CD14-positive monocyte (primary cell): ENCODE results near the gene PKHD1. TPM values are rescaled to one million over a fixed set of nuclear protein-coding genes. Genes with fewer than 3 reads are reported as not detected.

Experiments used
- DNase-seq, 3 donors: peaks; one replicate each; pipeline ENCODE4 v3.0.0-alpha.2; 2011 to 2022
- H2AFZ ChIP-seq: 2 replicates; pipeline ENCODE4 v1.6.0; 2012; ENCODE audit warnings: mild to moderate bottlenecking, low read depth, low read length, inconsistent platforms; ENCODE audit not compliant: insufficient read depth, poor library complexity, severe bottlenecking
- H3K27ac ChIP-seq, 2 donors: 1 replicate in 1 of 2; 2 replicates in 1 of 2; pipeline ENCODE4 v1.5.1; 2012 to 2013; ENCODE audit warnings: low read length in 2 of 2, control low read depth in 1 of 2, inconsistent platforms in 1 of 2, low read depth in 1 of 2, mild to moderate bottlenecking in 1 of 2
- H3K27me3 ChIP-seq, 2 donors: one replicate each; pipeline versions ENCODE4 v1.6.0 to v1.6.1; 2011 to 2013; ENCODE audit warnings: low read length in 2 of 2; ENCODE audit not compliant: control insufficient read depth in 2 of 2, insufficient read depth in 2 of 2
- H3K36me3 ChIP-seq, 2 donors: replicated peaks in 1 of 2; 1 replicate in 1 of 2; 2 replicates in 1 of 2; pipeline versions ENCODE4 v1.5.1 to v1.6.1; 2012 to 2013; ENCODE audit warnings: low read length in 2 of 2, control low read depth in 1 of 2, inconsistent platforms in 1 of 2, mild to moderate bottlenecking in 1 of 2; ENCODE audit not compliant: insufficient read depth in 2 of 2, control insufficient read depth in 1 of 2
- H3K4me1 ChIP-seq, 2 donors: 1 replicate in 1 of 2; 2 replicates in 1 of 2; pipeline versions ENCODE4 v1.5.1 to v1.6.1; 2012 to 2013; ENCODE audit warnings: low read length in 2 of 2, control low read depth in 1 of 2, inconsistent platforms in 1 of 2, mild to moderate bottlenecking in 1 of 2, moderate library complexity in 1 of 2; ENCODE audit not compliant: insufficient read depth in 2 of 2, control insufficient read depth in 1 of 2
- H3K4me2 ChIP-seq: replicated peaks from 2 replicates; pipeline ENCODE3; 2012; ENCODE audit warnings: low read length, moderate library complexity, mild to moderate bottlenecking; ENCODE audit not compliant: poor library complexity, severe bottlenecking; ENCODE audit errors: extremely low read depth
- H3K4me3 ChIP-seq, 3 experiments: fragments of 200-600 bp in 1 of 3; sonication (generic) in 1 of 3; replicated peaks in 1 of 3; 1 replicate in 2 of 3; 2 replicates in 1 of 3; pipeline ENCODE4 v1.5.1; 2011 to 2013; ENCODE audit warnings: low read length in 3 of 3, mild to moderate bottlenecking in 3 of 3, control low read depth in 2 of 3, low read depth in 2 of 3, inconsistent platforms in 1 of 3, moderate library complexity in 1 of 3
- H3K79me2 ChIP-seq: 2 replicates; pipeline ENCODE4 v1.6.0; 2012; ENCODE audit warnings: mild to moderate bottlenecking, control low read depth, inconsistent platforms, low read length, moderate library complexity; ENCODE audit not compliant: insufficient read depth
- H3K9ac ChIP-seq: 2 replicates; pipeline ENCODE4 v1.6.0; 2017; ENCODE audit warnings: low read length, mild to moderate bottlenecking; ENCODE audit not compliant: insufficient read depth, poor library complexity, severe bottlenecking
- H3K9me3 ChIP-seq, 2 donors: replicated peaks in 1 of 2; 1 replicate in 1 of 2; 2 replicates in 1 of 2; pipeline versions ENCODE4 v1.5.1 to v1.6.1; 2012 to 2013; ENCODE audit warnings: low read length in 2 of 2, control low read depth in 1 of 2; ENCODE audit not compliant: control insufficient read depth in 1 of 2, insufficient read depth in 1 of 2
- H4K20me1 ChIP-seq: 2 replicates; pipeline ENCODE4 v1.6.0; 2012; ENCODE audit warnings: mild to moderate bottlenecking, low read length, control low read depth, moderate library complexity; ENCODE audit not compliant: insufficient read depth
- H3K27ac Mint-ChIP-seq, 7 donors: one replicate each; pipeline ENCODE4 v1.8.0; 2020; ENCODE audit warnings: mild to moderate bottlenecking in 7 of 7, mixed read lengths in 7 of 7, moderate library complexity in 6 of 7, inconsistent platforms in 2 of 7
- H3K27me3 Mint-ChIP-seq, 3 donors: one replicate each; pipeline ENCODE4 v1.8.0; 2021 to 2022; ENCODE audit warnings: low read depth in 3 of 3, mild to moderate bottlenecking in 3 of 3, mixed read lengths in 3 of 3, moderate library complexity in 3 of 3, inconsistent platforms in 1 of 3
- H3K36me3 Mint-ChIP-seq, 2 donors: one replicate each; pipeline ENCODE4 v1.8.0; 2020; ENCODE audit warnings: mixed read lengths in 2 of 2, inconsistent platforms in 1 of 2, mild to moderate bottlenecking in 1 of 2
- H3K4me1 Mint-ChIP-seq: one replicate; pipeline ENCODE4 v1.8.0; 2020; ENCODE audit warnings: mild to moderate bottlenecking, mixed read lengths
- H3K4me3 Mint-ChIP-seq, 2 donors: one replicate each; pipeline ENCODE4 v1.8.0; 2020; ENCODE audit warnings: mild to moderate bottlenecking in 2 of 2, mixed read lengths in 2 of 2, moderate library complexity in 1 of 2
- H3K9me3 Mint-ChIP-seq, 7 donors: one replicate each; pipeline ENCODE4 v1.8.0; 2020 to 2022; ENCODE audit warnings: mixed read lengths in 7 of 7, mild to moderate bottlenecking in 6 of 7, moderate library complexity in 6 of 7, inconsistent platforms in 2 of 7
- WGBS: methylation state at CpG from one replicate; pipeline ENCODE4 v1.1.5; 2013; ENCODE audit warnings: missing lambda C conversion rate; ENCODE audit not compliant: insufficient coverage; 5-methylcytosine and 5-hydroxymethylcytosine counted together
- intact Hi-C, 2 donors: fragments of 100-400 bp; cut with micrococcal nuclease; formaldehyde crosslinking; loops; one replicate each; pipeline versions ENCODE4 v1.15.0 to v1.15.1; 2023
- polyA plus RNA-seq, 3 donors: library from polyadenylated mRNA; depleted of rRNA in 1 of 3; unstranded in 2 of 3; stranded (reverse) in 1 of 3; fragments of 300-500 nt in 2 of 3; fragments of >200 nt in 1 of 3; fragmentation: Illumina TruSeq in 2 of 3; gene quantifications; 1 replicate in 2 of 3; 2 replicates in 1 of 3; pipeline ENCODE4 v1.2.3, GENCODE V29; 2012 to 2021
- TF ChIP-seq, protein P1 (sequence below): fragments of 200-600 bp; IDR thresholded peaks from one replicate; pipeline ENCODE4 v1.8.0; 2022; ENCODE audit warnings: antibody characterized with exemption, mild to moderate bottlenecking

The PKHD1 gene
- polyA plus RNA-seq, 3 donors: not detected

DNA sequence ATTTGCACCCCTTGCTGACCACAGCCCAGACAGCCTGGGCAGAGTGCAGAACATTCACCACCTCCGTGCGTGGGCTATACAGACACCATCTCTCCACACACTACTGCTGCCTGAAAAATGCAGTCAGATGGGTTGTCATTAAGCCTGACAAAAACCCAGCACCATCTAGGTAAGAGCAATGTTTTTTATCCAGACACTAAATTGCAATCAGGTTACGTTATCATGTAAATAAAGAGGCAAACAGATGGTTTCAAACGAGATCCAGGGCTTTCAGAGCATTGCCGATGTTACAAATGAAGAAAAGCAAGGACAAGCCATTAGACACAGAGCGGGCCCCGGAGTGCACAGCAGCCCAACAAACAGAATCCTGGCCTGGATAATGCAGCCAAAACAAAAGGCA is 269.6 kb downstream of the PKHD1 start:
- intact Hi-C loops: no loop called here
- Mint-ChIP-seq H3K4me1 (no peaks in the 10 kb centered on the region), H3K27ac (no peak overlapping the region), H3K27me3 (peaks cover 0 to 5% (median 1%) of the 10 kb centered on the region in 3 donors), H3K4me3 (no peak overlapping the region), H3K9me3 (peaks cover 0 to 2% (median 0%) of the 10 kb centered on the region in 7 donors), H3K36me3 (no peaks in the 10 kb centered on the region)
- Histone ChIP-seq H3K4me1 (no peaks in the 10 kb centered on the region), H3K4me3 (no peak overlapping the region), H3K9ac (no peak overlapping the region), H3K4me2 (no peak overlapping the region), H3K79me2 (no peaks in the 10 kb centered on the region), H3K27ac (no peak overlapping the region), H4K20me1 (no peaks in the 10 kb centered on the region), H3K36me3 (no peaks in the 10 kb centered on the region), H3K27me3 (no peaks in the 10 kb centered on the region), H3K9me3 (no peaks in the 10 kb centered on the region), H2AFZ (no peak overlapping the region)
- 85% methylated on average over 7 of the region's 7 CpGs for WGBS
- TF ChIP-seq, protein P1, sequence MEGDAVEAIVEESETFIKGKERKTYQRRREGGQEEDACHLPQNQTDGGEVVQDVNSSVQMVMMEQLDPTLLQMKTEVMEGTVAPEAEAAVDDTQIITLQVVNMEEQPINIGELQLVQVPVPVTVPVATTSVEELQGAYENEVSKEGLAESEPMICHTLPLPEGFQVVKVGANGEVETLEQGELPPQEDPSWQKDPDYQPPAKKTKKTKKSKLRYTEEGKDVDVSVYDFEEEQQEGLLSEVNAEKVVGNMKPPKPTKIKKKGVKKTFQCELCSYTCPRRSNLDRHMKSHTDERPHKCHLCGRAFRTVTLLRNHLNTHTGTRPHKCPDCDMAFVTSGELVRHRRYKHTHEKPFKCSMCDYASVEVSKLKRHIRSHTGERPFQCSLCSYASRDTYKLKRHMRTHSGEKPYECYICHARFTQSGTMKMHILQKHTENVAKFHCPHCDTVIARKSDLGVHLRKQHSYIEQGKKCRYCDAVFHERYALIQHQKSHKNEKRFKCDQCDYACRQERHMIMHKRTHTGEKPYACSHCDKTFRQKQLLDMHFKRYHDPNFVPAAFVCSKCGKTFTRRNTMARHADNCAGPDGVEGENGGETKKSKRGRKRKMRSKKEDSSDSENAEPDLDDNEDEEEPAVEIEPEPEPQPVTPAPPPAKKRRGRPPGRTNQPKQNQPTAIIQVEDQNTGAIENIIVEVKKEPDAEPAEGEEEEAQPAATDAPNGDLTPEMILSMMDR: no peak
- no peak for DNase-seq

DNA sequence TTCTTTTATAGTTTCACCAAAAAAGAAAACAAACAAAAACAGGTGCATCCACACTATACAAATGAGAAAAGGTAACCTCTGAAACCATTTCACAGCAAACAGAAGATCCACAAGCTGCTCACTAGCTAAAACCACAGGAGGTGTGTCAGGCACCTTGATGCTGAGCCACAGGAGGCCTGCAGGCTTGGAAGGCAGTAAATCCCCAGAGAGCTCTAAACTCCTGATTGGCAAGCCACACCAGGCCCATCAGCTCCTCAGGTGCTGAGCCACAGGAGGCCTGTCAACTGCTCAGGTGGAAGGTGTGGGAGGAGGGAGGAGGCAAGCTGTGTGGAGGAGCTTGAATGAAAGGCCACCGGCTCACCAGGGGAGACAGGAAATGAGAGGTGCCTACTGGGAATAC is 273.0 kb downstream of the PKHD1 start:
- intact Hi-C loops: no loop called here
- Histone ChIP-seq H3K36me3 (no peaks in the 10 kb centered on the region), H2AFZ (no peak overlapping the region), H3K9me3 (no peaks in the 10 kb centered on the region), H3K9ac (no peak overlapping the region), H4K20me1 (no peaks in the 10 kb centered on the region), H3K4me3 (no peak overlapping the region), H3K79me2 (no peaks in the 10 kb centered on the region), H3K27ac (no peak overlapping the region), H3K4me2 (no peak overlapping the region), H3K4me1 (no peaks in the 10 kb centered on the region), H3K27me3 (no peaks in the 10 kb centered on the region)
- no peak overlapping the region for H3K4me3 Mint-ChIP-seq
- no CpG with 5 or more reads among the region's 1 CpG for WGBS
- peaks cover 0 to 5% (median 1%) of the 10 kb centered on the region in 3 donors for H3K27me3 Mint-ChIP-seq
- H3K4me1 Mint-ChIP-seq: no peaks in the 10 kb centered on the region
- DNase-seq: no peak
- H3K27ac Mint-ChIP-seq: no peak overlapping the region
- H3K36me3 Mint-ChIP-seq: no peaks in the 10 kb centered on the region
- TF ChIP-seq, protein P1: no peak
- H3K9me3 Mint-ChIP-seq: peaks cover 0 to 3% (median 0%) of the 10 kb centered on the region in 7 donors
